Activated CD8-positive, alpha-beta memory T cell treated with anti-CD3 and anti-CD28 coated beads for 1 hour (primary cell): ENCODE measurements around the gene HRAS.
"Not testable (repeated sequence)": the region's sequence is repeated elsewhere in the genome, so short reads cannot be mapped to it uniquely, and the experiment has no call there.

Experiments used
- DNase-seq, 2 donors: peaks; one replicate each; pipeline ENCODE4 v3.0.0-alpha.2; 2020; ENCODE audit warnings: low read depth in 1 of 2; ENCODE audit errors: extremely low read depth in 1 of 2

The HRAS gene

GRCh38 chr11:535519-536454, at the start of gene HRAS:
HRAS (minus strand) TSS chr11:535576.
- DNase-seq: peak; percentile 87 to 95

GRCh38 chr11:584287-584686, 48.9 kb upstream of the HRAS start:
- no peak for DNase-seq

GRCh38 chr11:581752-582151, 46.4 kb upstream of the HRAS start:
- no peak for DNase-seq

- DNase-seq: no peak
Observed at GRCh38 chr11:581342-581741, 46.0 kb upstream of the HRAS start.

GRCh38 chr11:579830-580601, 44.6 kb upstream of the HRAS start:
- no peak for DNase-seq

GRCh38 chr11:578276-579035, 43.1 kb upstream of the HRAS start:
- DNase-seq: no peak

GRCh38 chr11:577611-577894, 42.2 kb upstream of the HRAS start:
- DNase-seq: no peak

- DNase-seq: no peak
Observed at GRCh38 chr11:576811-577610, 41.6 kb upstream of the HRAS start.

GRCh38 chr11:575996-576768, 40.8 kb upstream of the HRAS start, which contains the start of gene PHRF1:
PHRF1 (plus strand) TSS chr11:576470; CDS start chr11:581513, 5,043 bp downstream.
- peak; percentile 93 to 94 for DNase-seq

- DNase-seq: no peak
Observed at GRCh38 chr11:575313-575995, 40.1 kb upstream of the HRAS start.

GRCh38 chr11:574632-575312, 39.4 kb upstream of the HRAS start:
- no peak for DNase-seq

- not testable (repeated sequence) for DNase-seq
Observed at GRCh38 chr11:574031-574570, 38.7 kb upstream of the HRAS start.

- DNase-seq: no peak
Observed at GRCh38 chr11:573146-573759, 37.9 kb upstream of the HRAS start.

GRCh38 chr11:571802-572185, 36.4 kb upstream of the HRAS start:
- DNase-seq: no peak

GRCh38 chr11:569158-569885, 33.9 kb upstream of the HRAS start:
- no peak for DNase-seq

- peak; percentile 60 to 84 for DNase-seq
Observed at GRCh38 chr11:568306-569157, 33.2 kb upstream of the HRAS start.
